ENCODE results near the gene TSPAN33.
"Not testable (repeated sequence)": the region's sequence is repeated elsewhere in the genome, so short reads cannot be mapped to it uniquely, and the experiment has no call there.

Gene TSPAN33

DNA sequence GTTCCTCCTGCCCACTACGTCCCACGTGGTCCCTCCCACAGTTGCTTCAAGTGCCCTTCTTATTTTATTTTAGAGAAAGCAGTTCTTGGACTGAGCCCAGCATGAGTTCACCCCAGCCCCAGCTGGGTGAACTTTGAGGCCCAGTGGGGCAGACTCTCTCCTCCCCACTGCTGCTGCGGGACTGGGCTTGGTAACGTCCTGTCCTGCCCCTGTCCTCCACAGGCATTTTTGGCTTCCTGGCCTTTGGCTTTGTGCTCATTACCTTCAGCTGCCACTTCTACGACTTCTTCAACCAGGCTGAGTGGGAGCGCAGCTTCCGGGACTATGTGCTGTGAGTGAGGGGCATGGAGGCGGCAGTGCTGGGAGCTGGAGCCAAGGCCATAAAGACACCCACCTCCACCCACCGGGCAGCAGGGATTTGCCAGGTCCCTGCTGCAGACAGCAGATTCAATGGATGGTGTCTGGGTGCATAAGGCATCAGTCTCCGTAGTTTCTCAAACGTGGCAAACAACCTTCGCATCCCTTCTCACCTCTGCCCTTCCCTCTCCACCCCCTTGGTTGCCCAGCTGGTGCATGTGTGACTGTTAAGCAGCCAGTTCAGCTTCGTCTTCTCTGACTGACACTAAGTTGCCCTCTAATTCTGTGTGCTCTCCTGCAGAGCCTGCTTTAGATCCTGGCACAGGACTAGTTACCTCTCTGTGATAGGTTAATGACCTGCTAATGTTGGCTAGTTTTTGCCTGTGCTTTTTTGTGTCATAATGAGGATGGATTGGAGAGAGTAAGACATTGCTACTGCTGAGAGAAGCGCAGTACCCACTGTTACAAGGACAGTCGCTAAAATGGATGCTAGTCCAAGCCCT lies 64.8 kb downstream of the TSPAN33 start:
- DNase-seq: no peak

DNA sequence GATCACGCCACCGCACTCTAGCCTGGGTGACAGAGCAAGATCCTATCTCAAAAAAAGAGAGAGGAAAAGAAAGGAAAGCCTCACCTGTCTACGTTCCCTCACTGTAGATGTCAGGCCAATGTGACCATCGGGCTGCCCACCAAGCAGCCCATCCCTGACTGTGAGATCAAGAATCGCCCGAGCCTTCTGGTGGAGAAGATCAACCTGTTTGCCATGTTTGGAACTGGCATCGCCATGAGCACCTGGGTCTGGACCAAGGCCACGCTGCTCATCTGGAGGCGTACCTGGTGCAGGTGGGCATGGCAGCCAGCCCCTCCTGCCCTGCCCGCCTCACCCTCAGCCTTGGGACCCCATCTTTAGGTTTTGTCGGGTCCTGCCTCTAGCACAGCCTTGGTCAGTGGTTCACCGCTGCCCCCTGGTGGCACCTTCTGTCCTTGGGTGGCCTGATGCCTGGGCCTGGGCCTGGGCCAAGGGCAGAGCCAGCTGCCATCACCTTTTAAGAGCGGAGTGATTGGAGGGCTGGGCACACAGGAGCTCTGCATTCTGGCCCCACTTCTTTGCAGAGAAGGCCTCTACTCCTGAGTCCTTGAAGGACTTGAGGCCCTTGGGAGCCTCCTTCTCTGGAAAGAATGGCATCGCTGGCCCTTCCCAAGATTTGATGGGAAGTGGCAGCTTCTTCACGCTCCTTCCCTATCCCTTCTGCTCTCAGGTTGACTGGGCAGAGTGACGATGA lies 65.9 kb downstream of the TSPAN33 start:
- peak; percentile 78 for DNase-seq

DNA sequence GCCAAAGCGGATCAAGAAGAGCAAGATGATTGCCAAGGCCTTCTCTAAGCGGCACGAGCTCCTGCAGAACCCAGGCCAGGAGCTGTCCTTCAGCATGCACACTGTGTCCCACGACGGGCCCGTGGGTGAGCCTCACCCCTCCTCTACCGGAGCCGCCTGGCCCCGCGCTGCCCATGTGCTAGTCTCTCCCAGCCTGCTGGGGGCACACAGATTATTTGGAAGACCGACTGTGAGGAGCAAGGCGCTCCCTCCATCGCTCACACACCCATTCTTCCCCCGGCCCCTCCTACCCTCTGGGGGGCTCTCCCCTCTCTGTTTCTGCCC lies 66.4 kb downstream of the TSPAN33 start:
- no peak for DNase-seq

DNA sequence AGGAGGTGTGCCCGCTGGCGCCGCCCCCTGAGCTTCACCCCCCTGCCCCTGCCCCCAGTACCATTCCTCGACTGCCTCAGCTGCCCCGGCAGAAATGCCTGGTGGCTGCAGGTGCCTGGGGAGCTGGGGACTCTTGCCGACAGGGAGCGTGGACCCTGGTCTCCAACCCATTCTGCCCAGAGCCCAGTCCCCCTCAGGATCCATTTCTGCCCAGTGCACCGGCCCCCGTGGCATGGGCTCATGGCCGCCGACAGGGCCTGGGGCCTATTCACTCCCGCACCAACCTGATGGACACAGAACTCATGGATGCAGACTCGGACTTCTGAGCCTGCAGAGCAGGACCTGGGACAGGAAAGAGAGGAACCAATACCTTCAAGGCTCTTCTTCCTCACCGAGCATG lies 67.6 kb downstream of the TSPAN33 start:
- DNase-seq: no peak

GRCh38 chr7:129212596-129212995 lies 68.1 kb downstream of the TSPAN33 start:
- DNase-seq: no peak

GRCh38 chr7:129213828-129214227 lies 69.3 kb downstream of the TSPAN33 start:
- DNase-seq: no peak

GRCh38 chr7:129215691-129216090 lies 71.2 kb downstream of the TSPAN33 start:
- DNase-seq: not testable (repeated sequence)

- not testable (repeated sequence) for DNase-seq
Measured at GRCh38 chr7:129216101-129216715, 71.7 kb downstream of the TSPAN33 start.

DNA sequence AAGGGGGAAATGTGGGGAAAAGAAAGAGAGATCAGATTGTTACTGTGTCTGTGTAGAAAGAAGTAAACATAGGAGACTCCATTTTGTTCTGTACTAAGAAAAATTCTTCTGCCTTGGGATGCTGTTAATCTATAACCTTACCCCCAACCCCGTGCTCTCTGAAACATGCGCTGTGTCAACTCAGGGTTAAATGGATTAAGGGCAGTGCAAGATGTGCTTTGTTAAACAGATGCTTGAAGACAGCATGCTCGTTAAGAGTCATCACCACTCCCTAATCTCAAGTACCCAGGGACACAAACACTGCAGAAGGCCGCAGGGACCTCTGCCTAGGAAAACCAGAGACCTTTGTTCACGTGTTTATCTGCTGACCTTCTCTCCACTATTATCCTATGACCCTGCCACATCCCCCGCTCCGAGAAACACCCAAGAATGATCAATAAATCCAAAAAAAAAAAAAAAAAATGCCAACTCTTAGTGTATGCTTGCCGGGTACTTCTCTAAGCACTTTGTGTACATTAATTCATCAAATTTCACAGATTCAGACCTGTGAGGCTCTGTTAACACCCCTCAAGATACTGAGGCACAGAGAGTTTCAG lies 72.4 kb downstream of the TSPAN33 start:
- DNase-seq: not testable (repeated sequence)

- DNase-seq: peak; percentile 82
Measured at GRCh38 chr7:129218514-129219062, 74.1 kb downstream of the TSPAN33 start.

GRCh38 chr7:129219166-129219565 lies 74.7 kb downstream of the TSPAN33 start:
- DNase-seq: not testable (repeated sequence)

Measured in left hindlimb (tissue), 1 donor.